ENCODE results near the gene SH2B3.

The SH2B3 gene

GRCh38 chr12:111429828-111430432 lies 24.2 kb downstream of the SH2B3 start:
- DNase-seq: no peak

DNA sequence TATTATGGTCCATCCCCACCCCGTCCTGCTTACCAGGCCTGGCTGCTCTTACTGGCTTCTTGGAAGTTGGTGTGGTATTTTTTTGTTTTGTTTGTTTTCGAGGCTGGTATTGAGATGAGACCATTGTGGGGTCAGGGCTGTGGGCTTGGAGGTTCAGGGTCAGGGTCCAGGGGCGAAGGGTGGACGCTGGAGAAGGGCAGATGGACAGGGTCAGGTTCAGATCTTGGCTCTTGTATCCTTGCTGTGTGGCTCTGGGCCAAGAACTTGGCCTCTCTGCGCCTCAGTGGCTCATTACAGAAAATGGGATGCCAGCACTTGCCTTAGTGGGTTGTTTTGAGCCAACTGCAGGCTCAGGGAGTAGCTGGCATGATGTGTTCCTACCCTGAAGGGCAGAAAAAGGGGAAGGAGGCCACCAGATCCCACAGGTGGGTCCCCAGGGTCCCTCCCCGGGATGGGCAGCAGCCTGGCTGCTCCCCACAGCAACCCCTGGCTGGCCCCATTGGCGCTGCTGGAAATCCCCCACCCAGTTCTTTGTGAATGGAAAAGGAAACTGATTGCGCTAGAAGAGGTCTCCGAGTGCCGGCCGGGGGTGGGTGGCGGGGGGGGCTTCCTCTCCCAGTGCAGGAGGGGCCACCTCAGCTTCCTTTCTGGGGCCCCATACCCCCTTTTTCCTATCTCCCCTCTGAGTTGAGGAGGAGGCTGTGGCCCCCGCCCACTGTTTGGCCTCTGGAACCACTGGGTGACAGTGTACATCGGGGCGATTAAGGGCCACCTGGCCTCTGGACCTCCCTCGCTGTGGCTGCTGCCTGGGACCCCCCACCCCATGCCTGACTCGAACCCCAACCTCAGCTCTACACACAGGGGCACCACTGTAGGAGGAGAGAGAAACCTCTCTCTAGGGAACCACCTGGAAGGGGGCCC lies 25.0 kb downstream of the SH2B3 start:
- no peak for DNase-seq

DNA sequence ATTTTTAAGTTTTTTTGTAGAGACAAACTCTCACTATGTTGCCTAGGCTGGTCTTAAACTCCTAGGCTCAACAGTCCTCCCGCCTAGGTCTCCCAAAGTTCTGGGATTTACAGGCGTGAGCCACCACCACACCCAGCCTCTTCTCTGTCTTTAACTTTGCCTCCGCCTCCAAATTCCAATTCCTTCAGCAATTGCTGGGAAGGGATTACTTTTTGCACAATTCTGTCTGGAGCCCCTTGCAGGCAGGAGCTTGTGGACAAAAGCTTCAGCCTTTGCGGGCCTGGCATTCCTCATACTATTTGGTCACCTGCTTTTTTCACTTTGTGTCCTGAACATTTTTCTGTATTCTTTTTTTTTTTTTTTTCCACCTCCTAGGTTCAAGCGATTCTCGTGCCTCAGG lies 26.0 kb downstream of the SH2B3 start:
- DNase-seq: no peak

GRCh38 chr12:111434049-111434448 lies 28.3 kb downstream of the SH2B3 start:
- no peak for DNase-seq

DNA sequence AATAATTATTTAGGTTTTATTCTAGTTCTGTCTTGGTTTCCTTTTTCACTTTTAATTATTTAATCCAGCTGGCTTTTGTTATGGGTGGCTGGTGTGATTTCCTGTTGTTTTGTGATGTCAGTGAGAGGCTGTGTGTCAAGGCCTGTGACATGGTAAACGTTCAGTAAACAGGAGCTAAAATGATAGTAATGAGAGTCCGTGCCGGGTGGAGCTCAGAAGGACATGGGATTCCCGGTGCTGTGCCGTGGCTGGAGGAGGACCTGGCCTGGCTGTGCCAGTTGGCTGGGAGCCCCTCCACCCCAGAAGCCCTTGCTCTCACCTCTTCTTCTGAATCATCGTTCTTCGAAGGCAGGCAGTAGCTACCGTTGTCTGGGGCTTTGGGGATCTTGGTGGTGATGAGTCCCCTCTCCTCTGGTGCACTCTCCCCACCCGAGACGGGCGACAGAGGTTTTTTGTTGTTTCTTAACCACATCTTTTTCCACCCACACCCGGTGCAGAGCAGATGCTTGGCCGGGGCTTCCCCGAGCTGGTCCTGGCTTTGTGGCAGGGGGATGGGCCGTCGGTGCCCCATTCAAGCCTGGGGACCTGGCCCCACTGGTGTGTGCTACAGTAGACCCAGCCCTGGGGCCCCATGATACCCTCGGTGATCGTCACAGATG lies 29.1 kb downstream of the SH2B3 start:
- no peak for DNase-seq

DNA sequence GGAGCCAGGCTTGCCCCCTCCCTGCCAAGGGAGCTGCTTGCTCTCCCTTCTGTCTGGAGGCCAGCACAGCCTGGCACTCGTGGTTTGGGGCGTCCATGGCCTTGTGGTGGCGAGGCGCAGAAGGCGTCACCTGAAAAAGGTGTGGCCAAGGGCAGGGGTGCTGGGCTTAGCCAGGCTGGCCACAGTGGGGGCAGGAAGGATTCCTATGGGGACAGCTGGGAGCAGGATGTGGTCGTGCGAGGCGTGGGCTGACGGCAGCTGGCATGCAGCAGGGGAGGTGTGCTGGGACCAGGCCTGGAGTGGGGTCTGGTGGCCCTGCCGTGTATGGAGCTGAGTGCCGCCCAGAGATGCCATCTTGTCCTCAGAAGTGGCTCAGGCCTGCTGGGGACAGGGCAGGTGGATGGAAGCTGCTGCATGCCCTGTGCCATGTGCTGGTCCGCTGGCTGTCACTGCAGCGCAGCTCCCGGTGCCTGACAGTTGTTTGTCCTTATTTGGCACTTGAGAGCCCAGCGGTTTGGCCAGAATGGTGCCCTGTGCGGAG lies 30.0 kb downstream of the SH2B3 start:
- DNase-seq: no peak

GRCh38 chr12:111436266-111436665 lies 30.5 kb downstream of the SH2B3 start:
- DNase-seq: no peak

DNA sequence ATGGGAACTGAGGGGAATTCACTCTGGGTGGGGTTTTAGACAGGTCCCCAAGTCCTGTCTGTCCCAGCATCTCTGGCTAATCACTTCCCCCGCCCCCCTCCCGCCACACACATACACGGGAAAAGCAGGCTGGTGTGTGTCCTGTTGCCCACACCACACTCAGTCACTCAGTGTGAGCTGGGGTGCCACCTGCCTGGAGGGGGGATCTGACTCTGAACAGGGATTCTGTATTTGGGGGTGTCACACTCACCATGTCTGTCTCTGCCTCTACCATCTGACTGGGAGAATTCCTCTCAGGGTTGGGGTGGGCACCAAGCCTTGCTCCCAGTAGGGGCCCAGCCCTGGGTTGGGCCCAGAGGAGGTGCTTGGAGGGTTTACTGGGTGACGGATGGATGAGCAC lies 31.1 kb downstream of the SH2B3 start:
- no peak for DNase-seq

- peak; percentile 51 to 52 for DNase-seq
Observed at GRCh38 chr12:111437816-111438454, 32.2 kb downstream of the SH2B3 start.

DNA sequence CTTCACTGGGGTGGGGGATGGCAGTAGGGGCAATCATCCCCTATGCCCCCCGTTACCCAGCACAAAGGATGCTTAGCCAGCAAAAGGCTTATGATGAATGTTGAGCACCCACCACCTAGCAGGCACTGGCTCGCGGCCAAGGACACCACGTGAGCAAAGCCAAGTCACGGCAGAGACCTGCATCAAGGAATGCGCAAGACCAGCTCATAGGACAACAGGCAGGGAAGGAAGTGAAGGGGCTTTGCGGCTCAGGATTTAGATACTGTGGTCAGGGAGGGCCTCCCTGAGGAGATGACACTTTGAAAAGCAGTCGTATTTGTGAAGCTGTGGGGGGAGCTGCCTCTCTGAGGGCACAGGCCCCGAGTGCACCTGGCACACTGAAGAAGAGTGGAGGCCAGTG lies 32.8 kb downstream of the SH2B3 start:
- DNase-seq: peak; percentile 41 to 57

DNA sequence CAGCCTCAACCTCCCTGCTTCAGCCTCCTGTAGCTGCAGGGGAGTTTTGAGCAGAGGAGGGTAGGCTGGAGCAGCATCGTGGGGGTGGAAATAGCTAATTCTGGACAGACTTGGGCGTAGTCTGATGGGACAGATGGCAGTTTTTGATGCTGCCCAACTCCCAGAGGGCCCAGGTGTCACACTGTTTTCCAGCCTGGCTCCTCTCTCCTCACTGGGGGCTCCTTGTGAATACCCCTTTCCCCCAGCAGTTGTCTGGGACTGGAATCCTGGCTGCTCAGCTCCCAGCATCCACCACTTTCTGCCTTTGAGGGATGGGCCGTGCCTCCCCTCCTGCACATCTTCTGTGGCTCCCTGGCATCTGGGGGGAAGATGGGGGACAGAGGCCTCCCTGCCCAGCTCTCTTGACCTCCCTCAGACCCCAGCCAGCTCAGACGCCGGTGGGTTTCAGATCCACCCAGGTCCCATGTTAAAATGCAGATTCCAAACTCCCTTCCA lies 34.0 kb downstream of the SH2B3 start:
- DNase-seq: no peak

- DNase-seq: no peak
Observed at GRCh38 chr12:111440152-111440551, 34.4 kb downstream of the SH2B3 start.

GRCh38 chr12:111440631-111441030 lies 34.9 kb downstream of the SH2B3 start:
- DNase-seq: no peak

DNA sequence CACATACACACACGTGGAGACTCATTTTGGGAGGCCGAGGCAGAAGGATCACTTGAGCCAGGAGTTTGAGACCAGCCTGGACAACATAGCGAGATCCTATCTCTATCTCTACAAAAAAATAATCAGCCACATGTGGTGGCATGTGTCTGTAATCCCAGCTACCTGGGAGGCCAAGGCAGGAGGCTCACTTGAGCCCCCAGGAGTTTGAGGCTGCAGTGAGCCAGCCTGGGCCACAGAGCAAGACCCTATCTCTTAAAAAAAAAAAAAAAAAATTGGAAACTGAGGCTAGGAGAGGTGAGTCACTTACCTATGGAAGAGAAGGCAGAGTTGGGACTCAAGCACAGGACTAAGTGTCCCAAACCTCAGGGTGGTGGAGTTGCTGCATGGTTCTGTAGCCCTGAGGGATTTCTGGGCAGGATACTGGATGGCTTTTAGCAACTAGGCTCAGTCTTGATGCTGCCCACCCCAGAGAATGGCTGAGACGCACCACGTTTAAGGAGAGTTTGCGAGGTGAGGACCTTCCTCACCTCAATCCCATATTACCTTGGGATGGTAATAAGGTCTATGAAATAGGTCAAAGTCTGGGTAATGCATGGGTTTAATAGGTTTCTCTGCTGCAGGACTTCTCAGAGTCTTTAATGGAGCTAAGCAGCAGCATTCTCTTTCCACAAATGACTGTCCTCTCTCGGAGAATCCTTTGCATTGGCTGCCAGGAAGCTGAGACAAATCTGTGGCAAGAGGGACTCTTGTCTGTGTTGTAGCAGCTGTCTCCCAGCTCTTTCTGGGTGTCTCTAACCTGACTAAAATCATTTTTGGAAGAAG lies 35.6 kb downstream of the SH2B3 start:
- DNase-seq: no peak

- DNase-seq: no peak
Observed at GRCh38 chr12:111442301-111443045, 36.8 kb downstream of the SH2B3 start.

- no peak for DNase-seq
Observed at GRCh38 chr12:111443086-111443485, 37.4 kb downstream of the SH2B3 start.

GRCh38 chr12:111443586-111443985 lies 37.9 kb downstream of the SH2B3 start:
- DNase-seq: no peak

DNA sequence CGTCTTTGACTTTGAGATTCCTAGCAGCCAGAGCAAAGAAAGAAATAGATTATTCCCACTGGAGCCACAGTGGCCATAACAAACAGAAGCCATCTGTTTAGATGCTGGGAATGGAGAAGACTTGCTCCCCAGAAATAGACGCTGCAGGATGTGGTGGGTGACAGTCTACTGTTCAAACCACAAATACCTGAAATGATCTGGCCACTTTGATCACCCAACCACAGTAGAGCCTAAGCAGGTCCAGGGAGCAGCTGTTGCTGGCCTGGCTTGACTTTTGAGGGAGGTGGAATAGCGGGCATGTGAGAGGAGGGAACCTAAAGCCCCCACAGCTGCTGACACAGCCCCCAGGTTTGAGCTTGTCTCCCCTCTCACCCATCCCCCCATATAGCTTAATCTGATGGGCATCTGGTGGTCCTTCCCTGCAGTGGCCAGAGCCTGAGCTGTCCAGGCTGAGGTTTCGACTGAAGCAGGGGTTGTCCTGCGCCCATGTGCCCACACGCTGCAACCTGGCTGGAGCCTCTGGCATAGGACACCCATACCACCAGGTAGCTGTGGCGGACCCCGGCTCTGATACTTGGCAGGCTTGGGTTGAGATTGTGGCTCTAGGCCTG lies 38.7 kb downstream of the SH2B3 start:
- DNase-seq: no peak

GRCh38 chr12:111444925-111445725 lies 39.4 kb downstream of the SH2B3 start:
- DNase-seq: peak in 1 of 2 experiments; percentile 26
